22Rv1 (cell line): ENCODE data around the gene ASTN2.

Source experiments
- ZFX ChIP-seq: fragments of 450-650 bp; IDR thresholded peaks from 2 replicates; pipeline ENCODE4 v1.6.1; 2017; ENCODE audit warnings: antibody characterized with exemption, borderline replicate concordance
- TF ChIP-seq, protein P1 (sequence below): fragments of 450-650 bp; IDR thresholded peaks from 2 replicates; pipeline ENCODE4 v1.5.1; 2017; ENCODE audit warnings: mild to moderate bottlenecking

DNA sequence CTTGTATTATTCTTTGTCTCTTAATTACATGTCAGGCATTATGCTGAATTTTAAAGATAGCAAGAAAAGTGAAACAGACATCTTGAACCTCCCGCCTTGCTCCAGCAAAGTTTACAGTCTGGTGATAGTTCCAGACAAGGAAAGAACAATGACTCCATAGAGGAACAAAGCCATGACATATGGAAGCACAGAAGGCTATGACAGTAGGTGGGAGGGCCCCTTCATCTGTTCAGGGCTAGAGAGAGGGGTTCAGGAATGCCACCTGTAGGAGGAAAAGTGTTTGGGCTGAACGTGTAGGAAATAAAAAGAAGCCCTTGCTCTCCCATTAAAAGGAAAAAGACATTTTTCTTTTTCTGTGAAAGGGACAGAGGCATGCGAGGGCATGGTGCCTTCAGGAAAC, 412.2 kb downstream of the ASTN2 start:
- TF ChIP-seq, protein P1, sequence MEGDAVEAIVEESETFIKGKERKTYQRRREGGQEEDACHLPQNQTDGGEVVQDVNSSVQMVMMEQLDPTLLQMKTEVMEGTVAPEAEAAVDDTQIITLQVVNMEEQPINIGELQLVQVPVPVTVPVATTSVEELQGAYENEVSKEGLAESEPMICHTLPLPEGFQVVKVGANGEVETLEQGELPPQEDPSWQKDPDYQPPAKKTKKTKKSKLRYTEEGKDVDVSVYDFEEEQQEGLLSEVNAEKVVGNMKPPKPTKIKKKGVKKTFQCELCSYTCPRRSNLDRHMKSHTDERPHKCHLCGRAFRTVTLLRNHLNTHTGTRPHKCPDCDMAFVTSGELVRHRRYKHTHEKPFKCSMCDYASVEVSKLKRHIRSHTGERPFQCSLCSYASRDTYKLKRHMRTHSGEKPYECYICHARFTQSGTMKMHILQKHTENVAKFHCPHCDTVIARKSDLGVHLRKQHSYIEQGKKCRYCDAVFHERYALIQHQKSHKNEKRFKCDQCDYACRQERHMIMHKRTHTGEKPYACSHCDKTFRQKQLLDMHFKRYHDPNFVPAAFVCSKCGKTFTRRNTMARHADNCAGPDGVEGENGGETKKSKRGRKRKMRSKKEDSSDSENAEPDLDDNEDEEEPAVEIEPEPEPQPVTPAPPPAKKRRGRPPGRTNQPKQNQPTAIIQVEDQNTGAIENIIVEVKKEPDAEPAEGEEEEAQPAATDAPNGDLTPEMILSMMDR = no peak
- TF ChIP-seq ZFX = no peak
